Pulmonary artery endothelial cell (primary cell): ENCODE measurements around the gene LITAF. TPM values are rescaled to one million over a fixed set of nuclear protein-coding genes. Genes with fewer than 3 reads are reported as not detected.
"Not testable (repeated sequence)": the region's sequence is repeated elsewhere in the genome, so short reads cannot be mapped to it uniquely, and the experiment has no call there.

Source experiments
- DNase-seq: peaks from one replicate; pipeline ENCODE4 v3.0.0-alpha.2; 2011; ENCODE audit warnings: low read depth, low spot score
- total RNA-seq: library from RNA; depleted of rRNA; stranded (reverse); fragments of >200 nt; gene quantifications from 2 replicates; pipeline ENCODE4 v1.2.3, GENCODE V29; 2014

Gene LITAF
- total RNA-seq, 1 donor from 2014 or later: 3.0 TPM

- DNase-seq: no peak
Observed at GRCh38 chr16:11521055-11521454, 65.7 kb downstream of the LITAF start.

- no peak for DNase-seq
Observed at GRCh38 chr16:11520442-11520841, 66.3 kb downstream of the LITAF start.

- no peak for DNase-seq
Observed at GRCh38 chr16:11517961-11518360, 68.8 kb downstream of the LITAF start.

GRCh38 chr16:11515540-11516430 lies 70.9 kb downstream of the LITAF start:
- no peak for DNase-seq

- DNase-seq: no peak
Observed at GRCh38 chr16:11514283-11514682, 72.4 kb downstream of the LITAF start.

GRCh38 chr16:11513366-11513765 lies 73.4 kb downstream of the LITAF start:
- not testable (repeated sequence) for DNase-seq

- DNase-seq: no peak
Observed at GRCh38 chr16:11511801-11512200, 74.9 kb downstream of the LITAF start.

GRCh38 chr16:11511328-11511727 lies 75.4 kb downstream of the LITAF start:
- no peak for DNase-seq

GRCh38 chr16:11510178-11510973 lies 76.3 kb downstream of the LITAF start:
- DNase-seq: no peak

GRCh38 chr16:11507991-11508390 lies 78.7 kb downstream of the LITAF start:
- DNase-seq: no peak

- no peak for DNase-seq
Observed at GRCh38 chr16:11507350-11507749, 79.4 kb downstream of the LITAF start.

- DNase-seq: no peak
Observed at GRCh38 chr16:11506741-11507305, 79.9 kb downstream of the LITAF start.

GRCh38 chr16:11504261-11504660 lies 82.5 kb downstream of the LITAF start:
- DNase-seq: not testable (repeated sequence)

- DNase-seq: no peak
Observed at GRCh38 chr16:11503566-11503965, 83.2 kb downstream of the LITAF start.

- no peak for DNase-seq
Observed at GRCh38 chr16:11502239-11502638, 84.5 kb downstream of the LITAF start.

GRCh38 chr16:11501632-11502031 lies 85.1 kb downstream of the LITAF start:
- DNase-seq: no peak

- DNase-seq: no peak
Observed at GRCh38 chr16:11500700-11501346, 85.9 kb downstream of the LITAF start.

- no peak for DNase-seq
Observed at GRCh38 chr16:11499295-11500089, 87.2 kb downstream of the LITAF start.

- DNase-seq: no peak
Observed at GRCh38 chr16:11498683-11499082, 88.0 kb downstream of the LITAF start.

GRCh38 chr16:11497851-11498289 lies 88.8 kb downstream of the LITAF start:
- DNase-seq: no peak
